ENCODE measurements around the gene PCK2. TPM values are rescaled to one million over a fixed set of nuclear protein-coding genes. Genes with fewer than 3 reads are reported as not detected.

The PCK2 gene
- total and polyA plus RNA-seq, 2 of the 8 experiments (the other 6 are each of a cell fraction or from before 2014, with no cell fraction given), result 81.9 to 115 TPM

GRCh38 chr14:24106672-24107271 is 12.7 kb downstream of the PCK2 start:
- Histone ChIP-seq H4K8ac (ENCODE audit: extremely low read depth, insufficient read depth, low read length) (no peak overlapping the region), H2BK120ac (replicated peaks; ENCODE audit: low read depth, low read length) (no peak overlapping the region)
- CTCF ChIA-PET (ENCODE audit: partially characterized antibody), result interaction anchor here (1.2 to 12.2 kb wide), 6 partner anchors 13 to 54 kb away, joined by 3 to 160 read pairs (median 42); partner anchors contain the start of genes CARMIL3, IRF9 and PCK2

More at GRCh38 chr14:24106672-24107271, 12.7 kb downstream of the PCK2 start:
- no peaks in the 10 kb centered on the region for H4K20me1 ChIP-seq (replicated peaks in 1 of 2; ENCODE audit: control insufficient read depth in 1 of 2, insufficient read depth in 2 of 2, low read length in 2 of 2)
- no peaks in the 10 kb centered on the region for H3K4me1 ChIP-seq (replicated peaks in 1 of 4; ENCODE audit: control insufficient read depth in 3 of 4, insufficient read depth in 4 of 4, low read length in 3 of 4)
- H3K9me3 ChIP-seq (ENCODE audit: insufficient read depth in 2 of 2, low read depth in 1 of 2, low read length in 1 of 2), result peaks cover 7% of the 10 kb centered on the region in 2 experiments; a peak in 3 of 4 replicates
- no peak overlapping the region for H4K91ac ChIP-seq (replicated peaks; ENCODE audit: insufficient read length, low read length)
- no peak overlapping the region for H4K5ac ChIP-seq (ENCODE audit: insufficient read length, low read depth, low read length)
- no peak overlapping the region for H3K18ac ChIP-seq (ENCODE audit: extremely low read depth, low read length)
- POLR2A ChIA-PET (ENCODE audit: partially characterized antibody), result interaction anchor here (0.9 to 23.9 kb wide), 14 partner anchors 10 to 568 kb away, joined by 3 to 626 read pairs (median 8); partner anchors contain the start of genes CPNE6, DCAF11, EMC9 and IRF9
- H2AFZ ChIP-seq (ENCODE audit: low read length), result no peak overlapping the region
- no peaks in the 10 kb centered on the region for H3K79me1 ChIP-seq (ENCODE audit: low read depth, low read length)
- H3K14ac ChIP-seq (ENCODE audit: insufficient read length), result no peak overlapping the region
- H2AK5ac ChIP-seq (ENCODE audit: low read depth, low read length), result no peak overlapping the region
- no peak overlapping the region for H3K9ac ChIP-seq (replicated peaks in 1 of 4; ENCODE audit: extremely low read depth in 1 of 4, low read depth in 3 of 4, low read length in 3 of 4)
- DNase-seq (ENCODE audit: low read depth in 1 of 2, low spot score in 2 of 2) (no peak), FAIRE-seq (no peak)
- no peak overlapping the region for H3K27ac ChIP-seq (ENCODE audit: low read depth, low read length)
- no peak overlapping the region for H3K4me2 ChIP-seq (ENCODE audit: insufficient read depth in 1 of 2, low read depth in 2 of 2, low read length in 2 of 2)
- H3K23me2 ChIP-seq (ENCODE audit: low read depth, low read length), result no peaks in the 10 kb centered on the region
- no peak overlapping the region for H3K4ac ChIP-seq (replicated peaks; ENCODE audit: insufficient read length, low read depth, low read length)
- H3K36me3 ChIP-seq (ENCODE audit: control insufficient read depth in 2 of 4, insufficient read depth in 4 of 4, low read length in 3 of 4), result peaks cover 0 to 29% (median 19%) of the 10 kb centered on the region in 4 experiments; a peak in 7 of 8 replicates
- no peak overlapping the region for H2BK20ac ChIP-seq (ENCODE audit: low read length)
- WGBS, 2 experiments (ENCODE audit: extremely low coverage in 1 of 2, insufficient coverage in 1 of 2, insufficient read length in 1 of 2, insufficient replicate concordance in 2 of 2, low coverage in 1 of 2, low lambda C conversion rate in 2 of 2, missing lambda C conversion rate in 1 of 2), result 85% methylated on average over 4 of the region's 4 CpGs; no CpG with 5 or more reads in 1 of the 2 experiments
- no peaks in the 10 kb centered on the region for H3K79me2 ChIP-seq (ENCODE audit: control insufficient read depth in 1 of 2, insufficient read depth in 2 of 2, low read length in 2 of 2)
- no peak overlapping the region for H2BK15ac ChIP-seq (ENCODE audit: low read length)
- no peak overlapping the region for H2BK12ac ChIP-seq (ENCODE audit: low read depth, low read length)
- H2BK5ac ChIP-seq (ENCODE audit: low read depth, low read length), result no peak overlapping the region
- no peak overlapping the region for H3K56ac ChIP-seq (replicated peaks; ENCODE audit: insufficient read length, low read depth, low read length)
- H3K4me3 ChIP-seq (ENCODE audit: extremely low read depth in 1 of 4, insufficient read depth in 2 of 4, low read depth in 3 of 4, low read length in 4 of 4), result no peak overlapping the region
- TF ChIP-seq MAFK (IDR thresholded peaks at IDR 0.05; ENCODE audit: low read depth, low read length) (peak; percentile 51; the same call in 1 of the 2 replicates), NRF1 (IDR thresholded peaks at IDR 0.05; ENCODE audit: low read depth, low read length) (no peak)
- H3K23ac ChIP-seq (ENCODE audit: insufficient read length), result no peak overlapping the region
- H3K27me3 ChIP-seq (replicated peaks in 1 of 4; ENCODE audit: control insufficient read depth in 3 of 4, extremely low read depth in 1 of 4, insufficient read depth in 3 of 4, low read length in 3 of 4), result no peaks in the 10 kb centered on the region

All from H1 (cell line).